Measurements from ENCODE around the gene RNF187. TPM values are rescaled to one million over a fixed set of nuclear protein-coding genes. Genes with fewer than 3 reads are reported as not detected.

RNF187 gene
- total RNA-seq, 6 experiments from 2014 or later = 43.9 to 66.6 (median 56.3) TPM

DNA sequence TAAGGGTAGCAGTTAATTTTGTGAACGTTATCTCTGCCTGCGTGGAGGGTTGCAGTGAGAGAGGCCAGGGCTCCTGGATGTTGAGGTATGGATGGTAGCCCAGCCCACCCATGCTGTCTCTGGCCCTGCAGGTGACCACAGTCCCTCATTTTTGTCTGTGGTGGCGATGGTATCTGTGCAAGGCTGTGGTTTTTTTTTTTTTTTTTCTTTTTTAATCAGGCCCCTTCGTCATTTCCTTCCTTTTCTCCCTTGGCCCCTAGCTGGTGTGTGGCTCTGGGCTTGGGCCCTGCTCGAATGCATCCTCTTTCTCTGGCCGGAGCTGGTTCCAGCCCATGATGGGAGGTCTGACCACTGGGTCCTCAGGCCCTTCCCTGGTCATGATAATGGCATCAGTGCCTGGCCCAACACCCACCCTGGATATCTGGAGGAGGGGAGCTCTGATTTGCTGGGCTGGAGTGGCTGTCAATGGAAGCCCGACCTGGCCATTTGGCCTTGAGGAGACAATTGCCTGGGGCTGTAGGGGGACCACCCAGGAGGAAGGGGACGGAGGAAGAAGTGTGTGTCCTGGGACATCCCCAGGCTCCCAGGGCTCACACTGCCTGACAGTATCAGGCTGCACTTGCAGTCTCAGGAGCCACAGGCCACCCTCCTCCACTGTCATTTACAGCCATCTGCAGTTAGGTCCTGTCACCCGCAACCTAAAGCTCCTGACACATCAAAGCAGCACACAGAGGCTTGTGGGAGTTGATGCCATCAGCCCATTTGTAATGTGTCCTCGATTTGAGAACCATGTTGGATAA, 8.1 kb upstream of the RNF187 start:
- H3K4me1 ChIP-seq = no peaks in the 10 kb centered on the region
- intact Hi-C loops (cut with DNase I) = no loop called here
- WGBS (ENCODE audit: insufficient coverage, low coverage, low lambda C conversion rate, missing lambda C conversion rate) = 33% methylated on average over 6 of the region's 10 CpGs
- no peak overlapping the region for H3K27ac ChIP-seq
- no peaks in the 10 kb centered on the region for H3K27me3 ChIP-seq
- no peak overlapping the region for H3K4me3 ChIP-seq
- DNase-seq (peak in 1 of 3 donors; percentile 32), ATAC-seq (peak; percentile 46 to 58 (median 55))
- H3K36me3 ChIP-seq = no peaks in the 10 kb centered on the region
- H3K9me3 ChIP-seq = no peaks in the 10 kb centered on the region
- TF ChIP-seq, protein P1, sequence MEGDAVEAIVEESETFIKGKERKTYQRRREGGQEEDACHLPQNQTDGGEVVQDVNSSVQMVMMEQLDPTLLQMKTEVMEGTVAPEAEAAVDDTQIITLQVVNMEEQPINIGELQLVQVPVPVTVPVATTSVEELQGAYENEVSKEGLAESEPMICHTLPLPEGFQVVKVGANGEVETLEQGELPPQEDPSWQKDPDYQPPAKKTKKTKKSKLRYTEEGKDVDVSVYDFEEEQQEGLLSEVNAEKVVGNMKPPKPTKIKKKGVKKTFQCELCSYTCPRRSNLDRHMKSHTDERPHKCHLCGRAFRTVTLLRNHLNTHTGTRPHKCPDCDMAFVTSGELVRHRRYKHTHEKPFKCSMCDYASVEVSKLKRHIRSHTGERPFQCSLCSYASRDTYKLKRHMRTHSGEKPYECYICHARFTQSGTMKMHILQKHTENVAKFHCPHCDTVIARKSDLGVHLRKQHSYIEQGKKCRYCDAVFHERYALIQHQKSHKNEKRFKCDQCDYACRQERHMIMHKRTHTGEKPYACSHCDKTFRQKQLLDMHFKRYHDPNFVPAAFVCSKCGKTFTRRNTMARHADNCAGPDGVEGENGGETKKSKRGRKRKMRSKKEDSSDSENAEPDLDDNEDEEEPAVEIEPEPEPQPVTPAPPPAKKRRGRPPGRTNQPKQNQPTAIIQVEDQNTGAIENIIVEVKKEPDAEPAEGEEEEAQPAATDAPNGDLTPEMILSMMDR (IDR thresholded peaks at IDR 0.05) = no peak
- no peak for TF ChIP-seq POLR2A (IDR thresholded peaks at IDR 0.05)

DNA sequence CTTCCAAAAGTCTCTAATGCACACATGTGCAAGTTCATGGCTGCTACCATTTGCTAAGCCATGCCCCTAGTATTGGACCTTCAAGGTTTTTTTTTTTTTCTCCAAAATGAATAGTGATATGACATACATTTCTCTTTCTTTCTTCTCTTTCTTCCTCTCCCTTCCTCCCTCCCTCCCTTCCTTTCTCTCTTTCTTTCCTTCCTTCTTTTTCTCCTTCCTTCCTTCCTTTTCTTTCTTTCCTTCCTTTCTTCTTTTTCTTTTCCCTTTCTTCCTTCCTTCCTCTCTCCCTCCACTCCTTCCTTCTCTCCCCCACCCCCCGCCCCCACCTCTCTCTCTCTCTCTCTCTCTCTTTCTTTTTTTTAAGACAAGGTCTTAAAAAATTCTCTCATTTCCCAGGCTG, 3.4 kb upstream of the RNF187 start:
- ATAC-seq = no peak
- intact Hi-C loops (cut with DNase I) = no loop called here
- Histone ChIP-seq H3K27ac (no peak overlapping the region), H3K4me3 (no peak overlapping the region), H3K36me3 (no peaks in the 10 kb centered on the region), H3K9me3 (no peaks in the 10 kb centered on the region), H3K27me3 (no peaks in the 10 kb centered on the region), H3K4me1 (peaks cover 0 to 23% (median 12%) of the 10 kb centered on the region in 4 donors)
- WGBS (ENCODE audit: insufficient coverage, low coverage, low lambda C conversion rate, missing lambda C conversion rate) = 83% methylated on average over 1 of the region's 1 CpG
- TF ChIP-seq, protein P1 (IDR thresholded peaks at IDR 0.05) = no peak
- TF ChIP-seq POLR2A (IDR thresholded peaks at IDR 0.05) = no peak
- no peak for DNase-seq

- 0% methylated on average over 20 of the region's 60 CpGs for WGBS (ENCODE audit: insufficient coverage, low coverage, low lambda C conversion rate, missing lambda C conversion rate)
- peaks cover 0 to 28% (median 13%) of the 10 kb centered on the region in 4 donors for H3K4me1 ChIP-seq
- intact Hi-C loops (cut with DNase I) = no loop called here
Measured at GRCh38 chr1:228486596-228487335, 416 bp upstream of the RNF187 start.

DNA sequence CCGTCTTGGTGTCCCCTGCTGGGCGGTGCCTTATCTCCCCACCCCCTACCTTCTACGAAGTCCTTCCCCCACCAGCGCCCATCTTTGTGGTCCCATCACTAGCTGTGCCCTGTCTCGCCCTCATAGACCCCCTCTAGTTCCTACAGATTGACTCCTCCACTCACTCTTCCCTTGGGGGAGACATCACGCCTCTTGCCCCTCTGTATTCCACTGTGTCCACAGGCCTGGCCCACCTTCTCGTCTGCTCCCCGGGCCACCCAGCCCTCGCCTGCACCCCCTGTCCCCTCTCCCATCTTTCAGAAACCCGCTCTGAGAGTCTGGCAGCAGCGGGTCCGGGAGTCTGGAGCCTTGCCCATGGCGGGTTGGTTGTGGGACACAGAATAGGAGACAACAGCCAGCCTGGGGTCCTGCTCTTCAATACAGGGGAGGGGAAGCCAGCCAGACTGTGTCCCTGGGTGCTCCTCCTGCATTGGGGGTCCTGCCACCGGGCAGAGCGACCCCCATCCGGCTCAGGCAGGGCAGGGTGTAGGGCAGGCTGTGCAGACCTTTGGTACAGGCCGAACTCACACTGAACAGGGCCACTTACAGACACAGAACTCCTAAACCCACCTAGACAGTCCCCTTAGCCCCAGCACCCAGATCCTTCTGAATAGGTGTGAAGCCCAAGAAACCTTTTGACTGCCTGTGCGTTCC, 1.1 kb downstream of the RNF187 start:
- no peak overlapping the region for H3K27ac ChIP-seq
- H3K27me3 ChIP-seq = no peaks in the 10 kb centered on the region
- WGBS (ENCODE audit: insufficient coverage, low coverage, low lambda C conversion rate, missing lambda C conversion rate) = 25% methylated on average over 14 of the region's 18 CpGs
- DNase-seq (no peak), ATAC-seq (no peak)
- no peaks in the 10 kb centered on the region for H3K9me3 ChIP-seq
- H3K4me3 ChIP-seq = peak overlapping the region; percentile 92 to 98 (median 92)
- H3K4me1 ChIP-seq = peaks cover 0 to 28% (median 13%) of the 10 kb centered on the region in 4 donors
- TF ChIP-seq, protein P1 (IDR thresholded peaks at IDR 0.05) = no peak
- no peak for TF ChIP-seq POLR2A (IDR thresholded peaks at IDR 0.05)
- peaks cover 0 to 19% (median 1%) of the 10 kb centered on the region in 4 donors for H3K36me3 ChIP-seq
- intact Hi-C loops (cut with DNase I) = no loop called here

More at GRCh38 chr1:228486596-228487335, 416 bp upstream of the RNF187 start:
- Histone ChIP-seq H3K4me3 (peak overlapping the region; percentile 92 to 98 (median 92)), H3K27me3 (no peaks in the 10 kb centered on the region), H3K27ac (peak overlapping the region; percentile 100), H3K9me3 (no peaks in the 10 kb centered on the region), H3K36me3 (peaks cover 0 to 8% (median 0%) of the 10 kb centered on the region in 4 donors)
- peak; percentile 79 to 85 (median 84) for ATAC-seq
- TF ChIP-seq POLR2A (IDR thresholded peaks at IDR 0.05) = peak; percentile 12
- TF ChIP-seq, protein P1 (IDR thresholded peaks at IDR 0.05) = no peak
- DNase-seq = peak; percentile 74 to 82 (median 78)
